Thyroid gland (tissue), 4 donors: ENCODE measurements around the gene SHC3. TPM values are rescaled to one million over a fixed set of nuclear protein-coding genes. Genes with fewer than 3 reads are reported as not detected.

ENCODE experiments used
- DNase-seq, 2 donors: peaks; one replicate each; pipeline ENCODE4 v3.0.0-alpha.2; 2019
- H3K27ac ChIP-seq, 3 donors: fragments of 200-600 bp; sonication (generic); 1 replicate in 2 of 3; 2 replicates in 1 of 3; pipeline ENCODE4 v1.5.1; 2016 to 2019; ENCODE audit warnings: mild to moderate bottlenecking in 1 of 3, moderate library complexity in 1 of 3
- H3K27me3 ChIP-seq: fragments of 200-600 bp; sonication (generic); one replicate; pipeline ENCODE4 v1.5.1; 2019
- H3K36me3 ChIP-seq, 2 donors: fragments of 200-600 bp; sonication (generic); one replicate each; pipeline ENCODE4 v1.5.1; 2016 to 2019
- H3K4me1 ChIP-seq, 2 donors: fragments of 200-600 bp; sonication (generic); one replicate each; pipeline ENCODE4 v1.5.1; 2017 to 2019
- H3K4me3 ChIP-seq, 3 donors: fragments of 200-600 bp; sonication (generic); replicated peaks in 1 of 3; 1 replicate in 2 of 3; 2 replicates in 1 of 3; pipeline ENCODE4 v1.5.1; 2016; ENCODE audit warnings: mild to moderate bottlenecking in 1 of 3
- H3K9me3 ChIP-seq: fragments of 200-600 bp; sonication (generic); one replicate; pipeline ENCODE4 v1.5.1; 2017
- CTCF ChIP-seq, 6 experiments: fragments of 200-600 bp in 3 of 6; fragments of 450-650 bp in 3 of 6; sonication (generic) in 3 of 6; IDR thresholded peaks; one replicate each; pipeline ENCODE4 v1.5.1; 2016 to 2019; ENCODE audit warnings: antibody characterized with exemption in 6 of 6, mild to moderate bottlenecking in 2 of 6, inconsistent platforms in 1 of 6, moderate library complexity in 1 of 6
- POLR2A ChIP-seq, 2 donors: fragments of 450-650 bp; IDR thresholded peaks; one replicate each; pipeline ENCODE4 v1.6.1; 2017; ENCODE audit warnings: antibody characterized with exemption in 2 of 2, mild to moderate bottlenecking in 2 of 2, moderate library complexity in 1 of 2
- WGBS, 2 donors: methylation state at CpG; one replicate each; pipeline ENCODE4 v1.1.5; 2017; 5-methylcytosine and 5-hydroxymethylcytosine counted together
- intact Hi-C: fragments of 100-400 bp; cut with DNase I; formaldehyde crosslinking; loops from one replicate; pipeline ENCODE4 v1.15.1; 2023
- total RNA-seq, 4 donors: library from RNA; depleted of rRNA; stranded (reverse); fragments of >200 nt; gene quantifications; one replicate each; pipeline ENCODE4 v1.2.3, GENCODE V29; 2016

Gene SHC3
- total RNA-seq, 4 donors from 2014 or later, result 0.40 to 5.9 (median 1.2) TPM

GRCh38 chr9:89116064-89116804 is 62.4 kb downstream of the SHC3 start:
- Histone ChIP-seq H3K36me3 (no peaks in the 10 kb centered on the region), H3K27me3 (no peaks in the 10 kb centered on the region), H3K4me1 (no peaks in the 10 kb centered on the region), H3K27ac (no peak overlapping the region), H3K9me3 (no peaks in the 10 kb centered on the region), H3K4me3 (no peak overlapping the region)
- WGBS, 2 donors, result 90 to 91% methylated on average over 8 of the region's 8 CpGs
- no peak for DNase-seq
- TF ChIP-seq CTCF (IDR thresholded peaks at IDR 0.05), result no peak
- TF ChIP-seq POLR2A (IDR thresholded peaks at IDR 0.05), result no peak
- intact Hi-C loops, result no loop called here

DNA sequence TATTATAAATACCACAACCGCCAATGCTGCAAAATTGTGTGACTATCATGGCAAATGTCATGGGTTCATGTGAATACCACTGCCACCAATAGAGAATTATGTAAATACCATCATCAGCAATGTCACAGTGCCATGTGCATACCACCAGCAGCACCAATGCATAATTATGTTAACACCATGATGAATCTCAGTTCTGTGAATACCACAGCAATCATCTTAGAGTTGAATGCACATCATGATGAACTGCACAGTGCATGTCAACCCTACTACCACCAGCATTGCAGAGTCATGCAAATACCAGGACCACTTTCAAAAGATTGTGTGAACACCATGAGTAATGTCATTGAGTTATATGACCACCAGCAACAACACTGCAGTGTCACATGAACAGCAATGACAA is 63.2 kb downstream of the SHC3 start:
- H3K36me3 ChIP-seq, result no peaks in the 10 kb centered on the region
- H3K27ac ChIP-seq, result no peak overlapping the region
- intact Hi-C loops, result no loop called here
- DNase-seq, result no peak
- 91 to 100% methylated on average over 1 of the region's 1 CpG for WGBS, 2 donors
- H3K27me3 ChIP-seq, result no peaks in the 10 kb centered on the region
- no peak overlapping the region for H3K4me3 ChIP-seq
- H3K4me1 ChIP-seq, result no peaks in the 10 kb centered on the region
- no peak for TF ChIP-seq POLR2A (IDR thresholded peaks at IDR 0.05)
- TF ChIP-seq CTCF (IDR thresholded peaks at IDR 0.05), result no peak
- no peaks in the 10 kb centered on the region for H3K9me3 ChIP-seq

- intact Hi-C loops, result no loop called here
- no peak overlapping the region for H3K27ac ChIP-seq
- TF ChIP-seq POLR2A (IDR thresholded peaks at IDR 0.05), result no peak
- TF ChIP-seq CTCF (IDR thresholded peaks at IDR 0.05), result no peak
- no peaks in the 10 kb centered on the region for H3K4me1 ChIP-seq
- no peaks in the 10 kb centered on the region for H3K27me3 ChIP-seq
- 96 to 100% methylated on average over 4 of the region's 4 CpGs for WGBS, 2 donors
- no peak for DNase-seq
- no peak overlapping the region for H3K4me3 ChIP-seq
- no peaks in the 10 kb centered on the region for H3K36me3 ChIP-seq
- H3K9me3 ChIP-seq, result no peaks in the 10 kb centered on the region
Measured at GRCh38 chr9:89114741-89115140, 63.9 kb downstream of the SHC3 start.

DNA sequence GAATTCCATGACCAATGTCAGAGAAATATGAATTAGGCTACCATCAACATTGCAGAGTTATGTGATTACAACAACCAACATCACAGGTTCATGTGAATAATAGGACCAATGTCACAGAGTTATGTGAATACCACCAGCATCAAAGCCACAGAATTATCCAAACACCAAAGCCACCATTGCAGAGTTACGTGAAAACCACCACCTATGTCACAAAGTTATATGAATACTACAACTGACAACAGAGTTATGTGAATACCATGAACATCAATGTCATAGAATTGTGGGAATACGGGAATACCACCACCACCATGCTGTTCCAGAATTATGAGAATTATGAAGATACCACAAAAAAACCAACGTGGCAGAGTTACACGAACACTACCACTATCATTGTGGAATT is 64.8 kb downstream of the SHC3 start:
- no peak for DNase-seq
- intact Hi-C loops, result no loop called here
- no peaks in the 10 kb centered on the region for H3K36me3 ChIP-seq
- 94% methylated on average over 4 of the region's 4 CpGs for WGBS, 2 donors
- H3K27ac ChIP-seq, result no peak overlapping the region
- TF ChIP-seq POLR2A (IDR thresholded peaks at IDR 0.05) (no peak), CTCF (IDR thresholded peaks at IDR 0.05) (no peak)
- no peak overlapping the region for H3K4me3 ChIP-seq
- no peaks in the 10 kb centered on the region for H3K27me3 ChIP-seq
- H3K4me1 ChIP-seq, result no peaks in the 10 kb centered on the region
- no peaks in the 10 kb centered on the region for H3K9me3 ChIP-seq

DNA sequence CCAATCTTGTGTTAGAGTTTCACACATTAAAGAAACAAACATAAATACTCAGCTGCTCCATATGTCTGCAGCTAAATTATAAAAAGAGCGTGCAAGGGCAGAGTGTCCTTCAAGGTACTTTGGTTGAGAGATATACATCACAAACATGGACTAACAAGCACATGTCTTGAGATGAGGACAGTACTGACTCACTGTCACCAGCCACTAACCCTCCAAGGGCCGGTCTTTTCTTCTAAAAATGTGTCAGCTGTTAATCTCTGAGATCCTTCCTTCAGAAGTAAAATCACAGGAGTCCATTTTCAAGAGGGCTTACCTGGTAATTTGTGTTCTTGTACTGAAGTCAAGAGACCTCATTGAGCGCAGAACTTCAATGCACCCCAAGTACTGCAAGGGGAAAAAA is 66.4 kb downstream of the SHC3 start:
- no peak for DNase-seq
- WGBS, 2 donors, result 46 to 56% methylated on average over 3 of the region's 3 CpGs
- H3K4me3 ChIP-seq, result no peak overlapping the region
- no peaks in the 10 kb centered on the region for H3K27me3 ChIP-seq
- no peaks in the 10 kb centered on the region for H3K4me1 ChIP-seq
- TF ChIP-seq POLR2A (IDR thresholded peaks at IDR 0.05) (no peak), CTCF (IDR thresholded peaks at IDR 0.05) (no peak)
- no peaks in the 10 kb centered on the region for H3K9me3 ChIP-seq
- intact Hi-C loops, result no loop called here
- H3K27ac ChIP-seq, result no peak overlapping the region
- H3K36me3 ChIP-seq, result no peaks in the 10 kb centered on the region
